HepG2 (cell line): ENCODE data around the gene ALG8. TPM values are rescaled to one million over a fixed set of nuclear protein-coding genes. Genes with fewer than 3 reads are reported as not detected.

Experiments used
- ATAC-seq: fragments of 200-7000 bp; cut with Tn5 transposase; 3 replicates; pipeline ENCODE4 v1.9.1; 2020; ENCODE audit warnings: mild to moderate bottlenecking, moderate library complexity
- BruUV-seq: library from RNA; stranded (reverse); fragments of 400-500 nt; replicated peaks from 2 replicates; lab custom pipeline; 2021; lab: Mats Ljungman, UMichigan
- CTCF ChIA-PET: fragments of 300-600 bp; formaldehyde crosslinking; extraction: SDS; loops from one replicate; lab custom pipeline; 2021; ENCODE audit warnings: low total read pairs, inconsistent platforms, low intra/inter-chr PET ratio; lab: Yijun Ruan, JAX
- POLR2A ChIA-PET: fragments of 350-600 bp; sonication (Branson Sonifier 250); formaldehyde crosslinking; loops from one replicate; lab custom pipeline; 2020; ENCODE audit warnings: antibody characterized with exemption, inconsistent platforms; lab: Yijun Ruan, JAX
- DNase-seq: peaks from one replicate; pipeline ENCODE4 v3.0.0-alpha.2; 2015; ENCODE audit warnings: low spot score
- FAIRE-seq: peaks from 3 replicates; lab custom pipeline; 2011; peaks lifted over from hg19 to GRCh38; lab: Jason Lieb, UNC
- H2AFZ ChIP-seq: one replicate; pipeline ENCODE4 v1.6.1; 2011; ENCODE audit warnings: low read length, inconsistent platforms
- H3K27ac ChIP-seq: fragments of 300-600 bp; 3 replicates; pipeline ENCODE4 v1.8.0; 2011; ENCODE audit warnings: mixed run types, mild to moderate bottlenecking, mixed read lengths, low read length, inconsistent platforms; ENCODE audit not compliant: insufficient read depth; ENCODE audit errors: extremely low read length
- H3K27me3 ChIP-seq, 2 experiments: fragments of 200-600 bp in 1 of 2; 2 replicates in 1 of 2; 3 replicates in 1 of 2; pipeline versions ENCODE4 v1.6.0 to v1.8.0; 2011; ENCODE audit warnings: low read length in 2 of 2, mild to moderate bottlenecking in 2 of 2, moderate library complexity in 2 of 2, inconsistent platforms in 1 of 2; ENCODE audit not compliant: insufficient read depth in 2 of 2, control insufficient read depth in 1 of 2
- H3K36me3 ChIP-seq, 2 experiments: fragments of 200-600 bp in 1 of 2; replicated peaks in 1 of 2; 2 replicates in 1 of 2; 3 replicates in 1 of 2; pipeline versions ENCODE4 v1.5.1 to v1.8.0; 2011; ENCODE audit warnings: low read length in 2 of 2, inconsistent platforms in 1 of 2; ENCODE audit not compliant: insufficient read depth in 2 of 2, control insufficient read depth in 1 of 2
- H3K4me1 ChIP-seq: 2 replicates; pipeline ENCODE4 v1.5.1; 2012; ENCODE audit warnings: low read length, inconsistent platforms; ENCODE audit not compliant: insufficient read depth
- H3K4me2 ChIP-seq: 2 replicates; pipeline ENCODE4 v1.6.0; 2011; ENCODE audit warnings: low read depth, low read length, inconsistent platforms
- H3K4me3 ChIP-seq, 3 experiments: fragments of 200-600 bp in 1 of 3; sonication (generic), shearing (Covaris generic) in 1 of 3; replicated peaks in 1 of 3; 2 replicates each; pipeline ENCODE4 v1.5.1; 2011 to 2016; ENCODE audit warnings: low read length in 3 of 3, inconsistent platforms in 2 of 3, low read depth in 2 of 3, mild to moderate bottlenecking in 2 of 3, control low read depth in 1 of 3, mixed read lengths in 1 of 3; ENCODE audit not compliant: insufficient read depth in 1 of 3
- H3K79me2 ChIP-seq: one replicate; pipeline ENCODE4 v1.6.1; 2011; ENCODE audit warnings: low read length, inconsistent platforms; ENCODE audit not compliant: insufficient read depth
- H3K9ac ChIP-seq: 2 replicates; pipeline ENCODE4 v1.6.0; 2011; ENCODE audit warnings: mild to moderate bottlenecking, low read depth, low read length, inconsistent platforms; ENCODE audit not compliant: insufficient read depth
- H3K9me3 ChIP-seq: 2 replicates; pipeline ENCODE4 v1.5.1; 2012; ENCODE audit warnings: mild to moderate bottlenecking, low read length
- H4K20me1 ChIP-seq: 2 replicates; pipeline ENCODE4 v1.6.0; 2011; ENCODE audit warnings: inconsistent platforms, mild to moderate bottlenecking, low read length, moderate library complexity; ENCODE audit not compliant: insufficient read depth
- ERF ChIP-seq: IDR thresholded peaks from 2 replicates; pipeline ENCODE4 v1.6.1; 2018; ENCODE audit warnings: missing biosample characterization, missing genetic modification reagents
- FOXM1 ChIP-seq: sonication (generic); formaldehyde crosslinking; IDR thresholded peaks from 2 replicates; pipeline ENCODE4 v1.5.0; 2020; ENCODE audit warnings: missing genetic modification reagents
- IRF2 ChIP-seq: IDR thresholded peaks from 2 replicates; pipeline ENCODE4 v1.6.1; 2018; ENCODE audit warnings: missing genetic modification reagents, missing compliant biosample characterization
- NAIF1 ChIP-seq: sonication (generic); formaldehyde crosslinking; IDR thresholded peaks from 2 replicates; pipeline ENCODE4 v1.5.0; 2020; ENCODE audit warnings: mild to moderate bottlenecking, missing genetic modification reagents, borderline replicate concordance
- NBN ChIP-seq: fragments of 450-650 bp; conservative IDR thresholded peaks from 2 replicates; pipeline ENCODE4 v1.6.1; 2017
- PAWR ChIP-seq: sonication (generic); formaldehyde crosslinking; IDR thresholded peaks from 2 replicates; pipeline ENCODE4 v1.4.0; 2020; ENCODE audit warnings: missing genetic modification reagents, mild to moderate bottlenecking, borderline replicate concordance
- SP5 ChIP-seq: IDR thresholded peaks from 2 replicates; pipeline ENCODE4 v1.6.1; 2016; ENCODE audit warnings: low read depth, borderline replicate concordance
- SUZ12 ChIP-seq: fragments of 150-350 bp; IDR thresholded peaks from 2 replicates; pipeline ENCODE4 v1.6.1; 2014; ENCODE audit warnings: low read depth, low read length
- ZBTB21 ChIP-seq: sonication (generic); formaldehyde crosslinking; IDR thresholded peaks from 2 replicates; pipeline ENCODE4 v1.4.0; 2020; ENCODE audit warnings: missing genetic modification reagents
- ZNF256 ChIP-seq: sonication (generic); formaldehyde crosslinking; conservative IDR thresholded peaks from 2 replicates; pipeline ENCODE4 v1.4.0; 2020; ENCODE audit warnings: missing genetic modification reagents
- ZNF460 ChIP-seq: sonication (generic); formaldehyde crosslinking; IDR thresholded peaks from 2 replicates; pipeline ENCODE4 v1.5.1; 2020; ENCODE audit warnings: missing genetic modification reagents, mild to moderate bottlenecking, borderline replicate concordance
- ZNF709 ChIP-seq: sonication (generic); formaldehyde crosslinking; IDR thresholded peaks from 2 replicates; pipeline ENCODE4 v1.5.0; 2020; ENCODE audit warnings: mild to moderate bottlenecking, missing genetic modification reagents
- WGBS: methylation state at CpG from one replicate; pipeline ENCODE4 v1.1.6; 2017; ENCODE audit warnings: low lambda C conversion rate; 5-methylcytosine and 5-hydroxymethylcytosine counted together
- in situ Hi-C: cut with HindIII; loops from 2 replicates; pipeline ENCODE4 v1.10.0; 2017; ENCODE audit warnings: low pct_unique_long_range_greater_than_20kb; ENCODE audit not compliant: extremely low pct_ligation_motif_present
- intact Hi-C: fragments of 100-400 bp; cut with micrococcal nuclease; formaldehyde crosslinking; loops from one replicate; pipeline ENCODE4 v1.10.0; 2022; ENCODE audit not compliant: unreplicated experiment
- polyA plus RNA-seq, 8 experiments: library from polyadenylated mRNA; depleted of rRNA in 3 of 8; stranded (reverse) in 7 of 8; unstranded in 1 of 8; fragments of >200 nt; fragmentation: Illumina TruSeq in 4 of 8; extraction: Trizol in 4 of 8; gene quantifications; 2 replicates each; pipeline versions ENCODE4 v1.2.1 to v1.2.3, GENCODE V29; 2011 to 2016; ENCODE audit warnings: low read depth in 4 of 8, missing spikeins in 1 of 8, mixed read lengths in 1 of 8; ENCODE audit not compliant: insufficient read depth in 1 of 8
- total RNA-seq, 5 experiments: library from RNA; depleted of rRNA; stranded (reverse); fragments of >200 nt; fragmentation: Illumina TruSeq; extraction: Trizol; gene quantifications; 2 replicates each; pipeline ENCODE4 v1.2.3, GENCODE V29; 2016; ENCODE audit warnings: low read depth in 1 of 5
- TF ChIP-seq, protein P1 (sequence below): sonication (generic); formaldehyde crosslinking; IDR thresholded peaks from 2 replicates; pipeline ENCODE4 v1.4.0; 2020; ENCODE audit warnings: mild to moderate bottlenecking, missing genetic modification reagents, borderline replicate concordance
- TF ChIP-seq, protein P2 (sequence below): sonication (generic); formaldehyde crosslinking; IDR thresholded peaks from 2 replicates; pipeline ENCODE4 v1.8.0; 2022; ENCODE audit warnings: mild to moderate bottlenecking, missing genetic modification reagents, moderate library complexity
- TF ChIP-seq, protein P3 (sequence below), 2 experiments: sonication (generic) in 1 of 2; formaldehyde crosslinking in 1 of 2; IDR thresholded peaks; 2 replicates each; pipeline versions ENCODE4 v1.4.0 to v1.6.1; 2016 to 2020; ENCODE audit warnings: borderline replicate concordance in 1 of 2, low read depth in 1 of 2, mild to moderate bottlenecking in 1 of 2, missing genetic modification reagents in 1 of 2
- TF ChIP-seq, protein P4 (sequence below): IDR thresholded peaks from 2 replicates; pipeline ENCODE4 v1.6.1; 2016

ALG8 gene
- total and polyA plus RNA-seq, 2 of the 13 experiments (the other 11 are each of a cell fraction or from before 2014, with no cell fraction given): 75.8 to 88.0 TPM

DNA sequence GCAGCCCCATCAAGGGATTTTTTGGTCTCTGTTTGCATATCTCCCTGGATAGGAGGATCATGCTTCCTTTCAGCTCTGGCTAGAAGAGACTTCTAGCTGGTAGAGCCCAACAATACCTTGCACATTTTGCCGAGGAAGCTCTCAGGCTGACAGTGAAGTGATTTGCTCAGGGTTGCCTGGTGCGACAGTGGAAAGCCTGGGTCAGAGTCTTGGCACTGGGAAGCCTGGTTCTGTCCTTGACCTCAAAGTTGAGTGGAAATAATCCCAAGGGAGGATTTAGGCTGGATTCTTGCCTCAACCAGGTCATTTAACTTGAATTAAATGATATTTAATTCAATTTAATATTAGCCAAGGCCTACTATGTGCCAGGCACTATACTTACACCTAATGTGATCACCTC is 24.4 kb upstream of the ALG8 start:
- no peak for DNase-seq
- peaks cover 35% of the 10 kb centered on the region for H3K4me1 ChIP-seq
- FAIRE-seq: no peak
- no peak for ATAC-seq
- no TSS peak for BruUV-seq
- 63% methylated on average over 2 of the region's 2 CpGs for WGBS
- H3K27me3 ChIP-seq: no peaks in the 10 kb centered on the region
- no peaks in the 10 kb centered on the region for H3K36me3 ChIP-seq
- no peak overlapping the region for H3K9ac ChIP-seq
- ChIA-PET CTCF (no interaction called here), POLR2A (interaction anchor here (0.6 to 1.2 kb wide), 2 partner anchors 25 to 83 kb away, joined by 3 read pairs; partner anchors contain the start of gene ALG8)
- H3K4me2 ChIP-seq: no peak overlapping the region
- no peaks in the 10 kb centered on the region for H3K79me2 ChIP-seq
- no peak overlapping the region for H2AFZ ChIP-seq
- no peak overlapping the region for H3K4me3 ChIP-seq
- no peaks in the 10 kb centered on the region for H4K20me1 ChIP-seq
- no peak overlapping the region for H3K27ac ChIP-seq
- in situ Hi-C loops: no loop called here
- intact Hi-C loops: no loop called here
- no peaks in the 10 kb centered on the region for H3K9me3 ChIP-seq
- no peak for TF ChIP-seq ZBTB21 (CRISPR knock-in tag)
- no peak for TF ChIP-seq IRF2 (CRISPR knock-in tag)
- no peak for TF ChIP-seq FOXM1 (CRISPR knock-in tag)
- TF ChIP-seq ZNF460: no peak
- TF ChIP-seq SUZ12: no peak
- TF ChIP-seq NAIF1 (CRISPR knock-in tag): no peak
- TF ChIP-seq ERF (CRISPR knock-in tag): no peak
- TF ChIP-seq, protein P1, sequence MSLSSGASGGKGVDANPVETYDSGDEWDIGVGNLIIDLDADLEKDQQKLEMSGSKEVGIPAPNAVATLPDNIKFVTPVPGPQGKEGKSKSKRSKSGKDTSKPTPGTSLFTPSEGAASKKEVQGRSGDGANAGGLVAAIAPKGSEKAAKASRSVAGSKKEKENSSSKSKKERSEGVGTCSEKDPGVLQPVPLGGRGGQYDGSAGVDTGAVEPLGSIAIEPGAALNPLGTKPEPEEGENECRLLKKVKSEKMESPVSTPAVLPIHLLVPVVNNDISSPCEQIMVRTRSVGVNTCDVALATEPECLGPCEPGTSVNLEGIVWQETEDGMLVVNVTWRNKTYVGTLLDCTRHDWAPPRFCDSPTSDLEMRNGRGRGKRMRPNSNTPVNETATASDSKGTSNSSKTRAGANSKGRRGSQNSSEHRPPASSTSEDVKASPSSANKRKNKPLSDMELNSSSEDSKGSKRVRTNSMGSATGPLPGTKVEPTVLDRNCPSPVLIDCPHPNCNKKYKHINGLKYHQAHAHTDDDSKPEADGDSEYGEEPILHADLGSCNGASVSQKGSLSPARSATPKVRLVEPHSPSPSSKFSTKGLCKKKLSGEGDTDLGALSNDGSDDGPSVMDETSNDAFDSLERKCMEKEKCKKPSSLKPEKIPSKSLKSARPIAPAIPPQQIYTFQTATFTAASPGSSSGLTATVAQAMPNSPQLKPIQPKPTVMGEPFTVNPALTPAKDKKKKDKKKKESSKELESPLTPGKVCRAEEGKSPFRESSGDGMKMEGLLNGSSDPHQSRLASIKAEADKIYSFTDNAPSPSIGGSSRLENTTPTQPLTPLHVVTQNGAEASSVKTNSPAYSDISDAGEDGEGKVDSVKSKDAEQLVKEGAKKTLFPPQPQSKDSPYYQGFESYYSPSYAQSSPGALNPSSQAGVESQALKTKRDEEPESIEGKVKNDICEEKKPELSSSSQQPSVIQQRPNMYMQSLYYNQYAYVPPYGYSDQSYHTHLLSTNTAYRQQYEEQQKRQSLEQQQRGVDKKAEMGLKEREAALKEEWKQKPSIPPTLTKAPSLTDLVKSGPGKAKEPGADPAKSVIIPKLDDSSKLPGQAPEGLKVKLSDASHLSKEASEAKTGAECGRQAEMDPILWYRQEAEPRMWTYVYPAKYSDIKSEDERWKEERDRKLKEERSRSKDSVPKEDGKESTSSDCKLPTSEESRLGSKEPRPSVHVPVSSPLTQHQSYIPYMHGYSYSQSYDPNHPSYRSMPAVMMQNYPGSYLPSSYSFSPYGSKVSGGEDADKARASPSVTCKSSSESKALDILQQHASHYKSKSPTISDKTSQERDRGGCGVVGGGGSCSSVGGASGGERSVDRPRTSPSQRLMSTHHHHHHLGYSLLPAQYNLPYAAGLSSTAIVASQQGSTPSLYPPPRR (CRISPR knock-in tag): no peak
- TF ChIP-seq, protein P2, sequence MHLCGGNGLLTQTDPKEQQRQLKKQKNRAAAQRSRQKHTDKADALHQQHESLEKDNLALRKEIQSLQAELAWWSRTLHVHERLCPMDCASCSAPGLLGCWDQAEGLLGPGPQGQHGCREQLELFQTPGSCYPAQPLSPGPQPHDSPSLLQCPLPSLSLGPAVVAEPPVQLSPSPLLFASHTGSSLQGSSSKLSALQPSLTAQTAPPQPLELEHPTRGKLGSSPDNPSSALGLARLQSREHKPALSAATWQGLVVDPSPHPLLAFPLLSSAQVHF (CRISPR knock-in tag): no peak
- TF ChIP-seq, protein P3, sequence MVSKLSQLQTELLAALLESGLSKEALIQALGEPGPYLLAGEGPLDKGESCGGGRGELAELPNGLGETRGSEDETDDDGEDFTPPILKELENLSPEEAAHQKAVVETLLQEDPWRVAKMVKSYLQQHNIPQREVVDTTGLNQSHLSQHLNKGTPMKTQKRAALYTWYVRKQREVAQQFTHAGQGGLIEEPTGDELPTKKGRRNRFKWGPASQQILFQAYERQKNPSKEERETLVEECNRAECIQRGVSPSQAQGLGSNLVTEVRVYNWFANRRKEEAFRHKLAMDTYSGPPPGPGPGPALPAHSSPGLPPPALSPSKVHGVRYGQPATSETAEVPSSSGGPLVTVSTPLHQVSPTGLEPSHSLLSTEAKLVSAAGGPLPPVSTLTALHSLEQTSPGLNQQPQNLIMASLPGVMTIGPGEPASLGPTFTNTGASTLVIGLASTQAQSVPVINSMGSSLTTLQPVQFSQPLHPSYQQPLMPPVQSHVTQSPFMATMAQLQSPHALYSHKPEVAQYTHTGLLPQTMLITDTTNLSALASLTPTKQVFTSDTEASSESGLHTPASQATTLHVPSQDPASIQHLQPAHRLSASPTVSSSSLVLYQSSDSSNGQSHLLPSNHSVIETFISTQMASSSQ (IDR thresholded peaks at IDR 0.05; ENCODE audit: low read depth): no peak
- TF ChIP-seq, protein P3 (CRISPR knock-in tag; IDR thresholded peaks at IDR 0.05; ENCODE audit: borderline replicate concordance): no peak
- TF ChIP-seq SP5: no peak
- no peak for TF ChIP-seq ZNF709 (CRISPR knock-in tag)
- no peak for TF ChIP-seq ZNF256 (CRISPR knock-in tag)
- TF ChIP-seq NBN: no peak
- TF ChIP-seq, protein P4, sequence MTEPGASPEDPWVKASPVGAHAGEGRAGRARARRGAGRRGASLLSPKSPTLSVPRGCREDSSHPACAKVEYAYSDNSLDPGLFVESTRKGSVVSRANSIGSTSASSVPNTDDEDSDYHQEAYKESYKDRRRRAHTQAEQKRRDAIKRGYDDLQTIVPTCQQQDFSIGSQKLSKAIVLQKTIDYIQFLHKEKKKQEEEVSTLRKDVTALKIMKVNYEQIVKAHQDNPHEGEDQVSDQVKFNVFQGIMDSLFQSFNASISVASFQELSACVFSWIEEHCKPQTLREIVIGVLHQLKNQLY (CRISPR knock-in tag): no peak
- no peak for TF ChIP-seq PAWR (CRISPR knock-in tag)
